Activated T-cell treated with anti-CD3 and anti-CD28 coated beads, Interleukin-2, amount 50 U/mL, for 72 hours (primary cell): ENCODE data around the gene NHEJ1. TPM values are rescaled to one million over a fixed set of nuclear protein-coding genes. Genes with fewer than 3 reads are reported as not detected.

Source experiments
- ATAC-seq, 2 donors: fragments of 150-1000 bp; cut with Tn5 transposase; replicated peaks in 1 of 2; 2 replicates each; pipeline ENCODE4 v1.10.0; 2021; ENCODE audit warnings: moderate library complexity in 2 of 2, mild to moderate bottlenecking in 1 of 2
- DNase-seq, 2 donors: peaks; one replicate each; pipeline ENCODE4 v3.0.0; 2021 to 2022; ENCODE audit warnings: mixed read lengths in 1 of 2
- H3K27ac Mint-ChIP-seq: one replicate; pipeline ENCODE4 v1.8.0; 2022; ENCODE audit warnings: mild to moderate bottlenecking, moderate library complexity, mixed read lengths
- H3K27me3 Mint-ChIP-seq: one replicate; pipeline ENCODE4 v1.8.0; 2022; ENCODE audit warnings: low read depth, mixed read lengths
- H3K36me3 Mint-ChIP-seq, 2 donors: one replicate each; pipeline ENCODE4 v1.8.0; 2022; ENCODE audit warnings: mixed read lengths in 2 of 2, mild to moderate bottlenecking in 1 of 2; ENCODE audit not compliant: insufficient read depth in 2 of 2
- H3K4me1 Mint-ChIP-seq: one replicate; pipeline ENCODE4 v1.8.0; 2022; ENCODE audit warnings: low read depth, mixed read lengths
- H3K4me3 Mint-ChIP-seq, 2 donors: one replicate each; pipeline ENCODE4 v1.8.0; 2022; ENCODE audit warnings: mild to moderate bottlenecking in 2 of 2, mixed read lengths in 2 of 2, moderate library complexity in 2 of 2
- H3K9me3 Mint-ChIP-seq, 2 donors: one replicate each; pipeline ENCODE4 v1.8.0; 2022; ENCODE audit warnings: mixed read lengths in 2 of 2
- total RNA-seq, 2 donors: library from RNA; stranded (reverse); gene quantifications; one replicate each; pipeline ENCODE4 v1.2.3, GENCODE V29; 2022

The NHEJ1 gene
- total RNA-seq, 2 donors from 2014 or later, result 19.8 to 21.1 TPM

DNA sequence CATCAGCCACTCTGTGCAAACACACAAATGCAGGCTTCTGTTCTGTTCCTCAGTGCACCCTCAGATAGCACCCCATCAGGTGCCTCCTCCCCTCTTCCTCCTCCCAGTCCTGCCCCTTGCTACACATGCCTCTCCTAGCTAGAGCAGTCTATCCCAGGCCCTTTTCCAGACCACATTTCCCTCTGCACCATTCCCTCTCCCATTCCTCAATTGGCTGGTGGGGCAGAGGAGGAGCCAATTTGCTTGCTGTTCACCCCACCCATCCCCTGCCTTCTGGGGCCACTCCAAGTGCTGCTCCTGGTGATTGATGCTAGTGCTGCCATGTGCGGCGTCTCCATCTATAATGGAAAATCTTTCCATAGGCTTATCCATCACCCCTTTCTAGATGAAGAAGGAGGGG lies 124.7 kb downstream of the NHEJ1 start:
- no peaks in the 10 kb centered on the region for H3K9me3 Mint-ChIP-seq
- H3K27me3 Mint-ChIP-seq, result peaks cover 68% of the 10 kb centered on the region
- H3K4me1 Mint-ChIP-seq, result peaks cover 5% of the 10 kb centered on the region
- H3K4me3 Mint-ChIP-seq, result no peak overlapping the region
- H3K27ac Mint-ChIP-seq, result no peak overlapping the region
- no peaks in the 10 kb centered on the region for H3K36me3 Mint-ChIP-seq
- DNase-seq (no peak), ATAC-seq (no peak)

DNA sequence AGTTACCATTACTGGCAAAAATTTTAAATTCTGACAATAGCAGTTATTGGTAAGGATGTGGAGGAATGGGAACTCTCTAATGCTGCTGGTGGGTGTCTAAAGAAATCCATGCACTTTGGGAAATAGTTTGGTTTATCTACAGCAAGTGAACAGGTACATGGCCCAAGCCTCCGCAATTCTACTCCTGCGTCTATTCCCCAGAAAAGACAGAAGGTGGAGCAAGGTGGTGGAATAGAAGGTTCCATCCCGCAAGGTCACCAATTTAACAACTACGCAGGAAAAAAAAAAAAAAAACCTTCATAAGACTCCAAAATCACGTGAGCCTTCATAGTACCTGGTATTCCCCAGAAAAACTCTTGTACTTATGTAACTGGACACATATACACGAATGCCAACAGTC lies 125.8 kb downstream of the NHEJ1 start:
- Mint-ChIP-seq H3K4me3 (no peak overlapping the region), H3K36me3 (no peaks in the 10 kb centered on the region), H3K4me1 (no peaks in the 10 kb centered on the region), H3K27me3 (peaks cover 57% of the 10 kb centered on the region), H3K9me3 (no peaks in the 10 kb centered on the region), H3K27ac (no peak overlapping the region)
- DNase-seq, result no peak
- ATAC-seq, result no peak

DNA sequence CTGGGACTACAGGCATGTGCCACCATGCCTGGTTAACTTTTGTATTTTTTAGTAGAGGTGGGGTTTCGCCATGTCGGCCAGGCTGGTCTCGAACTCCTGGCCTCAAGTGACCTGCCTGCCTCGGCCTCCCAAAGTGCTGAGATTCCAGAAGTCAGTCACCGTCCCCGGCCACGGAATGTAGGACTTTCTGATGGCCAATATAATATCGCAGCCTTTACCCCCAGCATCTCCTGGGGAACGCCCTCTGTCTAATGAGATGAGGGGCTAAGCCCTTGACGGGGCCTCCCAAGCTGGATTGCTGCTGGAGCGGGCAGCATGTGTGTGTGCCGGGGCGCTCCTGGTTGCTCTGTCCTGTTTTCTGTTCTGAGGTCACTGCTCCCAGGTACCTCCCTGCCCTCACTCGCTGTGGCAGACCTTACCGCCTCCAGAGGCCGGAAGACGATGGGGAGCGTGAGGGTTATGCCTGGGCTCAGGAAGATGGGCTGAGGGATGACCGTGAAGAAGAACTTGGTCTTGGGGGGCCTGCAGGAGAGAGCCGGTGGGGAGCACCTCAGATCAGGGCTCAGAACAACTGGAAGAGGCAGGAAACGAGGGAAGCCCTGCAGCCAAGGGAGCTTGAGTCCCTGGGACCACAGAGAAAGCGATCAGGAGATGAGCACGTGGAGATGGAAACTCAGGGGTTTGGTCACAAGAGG lies 128.4 kb downstream of the NHEJ1 start:
- H3K4me1 Mint-ChIP-seq, result no peaks in the 10 kb centered on the region
- no peak overlapping the region for H3K27ac Mint-ChIP-seq
- DNase-seq, result no peak
- H3K27me3 Mint-ChIP-seq, result peaks cover 42% of the 10 kb centered on the region
- H3K4me3 Mint-ChIP-seq, result no peak overlapping the region
- H3K9me3 Mint-ChIP-seq, result no peaks in the 10 kb centered on the region
- H3K36me3 Mint-ChIP-seq, result no peaks in the 10 kb centered on the region
- ATAC-seq, result no peak

DNA sequence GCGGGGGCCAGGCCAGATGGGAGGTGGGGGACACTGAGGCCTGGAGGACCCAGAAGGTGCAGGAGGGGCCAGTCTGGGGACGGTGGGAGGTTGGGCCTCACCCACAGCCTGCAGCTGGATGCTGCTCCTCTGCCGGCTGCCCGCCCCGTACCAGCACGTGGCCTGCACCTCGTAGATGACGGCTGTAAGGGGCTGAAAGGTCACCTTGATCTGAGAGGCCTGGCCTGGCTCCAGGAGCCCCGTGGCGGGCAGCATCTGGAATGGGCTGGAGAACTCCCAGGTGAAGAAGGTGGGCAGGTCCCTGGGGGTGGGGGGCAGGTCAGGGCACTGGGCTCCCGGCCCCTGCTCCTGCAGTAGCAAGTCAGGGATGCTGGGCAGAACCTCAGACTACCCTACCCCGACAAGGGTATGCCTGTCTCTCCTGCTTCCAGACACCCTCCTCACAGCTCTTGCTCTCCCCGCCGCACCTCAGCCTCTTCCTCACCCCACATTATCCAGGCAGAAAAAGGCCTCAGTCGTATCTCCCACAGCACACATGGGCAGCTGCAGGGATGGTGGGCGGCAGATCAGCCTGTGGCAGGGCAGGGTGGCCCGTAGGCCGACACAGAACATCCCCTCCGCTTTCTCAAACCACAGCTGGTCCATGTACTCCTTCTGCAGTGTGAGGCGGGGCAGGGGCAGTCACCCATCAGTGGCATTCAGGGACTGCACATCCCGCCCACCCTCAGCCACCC lies 129.4 kb downstream of the NHEJ1 start:
- ATAC-seq, result no peak
- no peak overlapping the region for H3K27ac Mint-ChIP-seq
- H3K27me3 Mint-ChIP-seq, result peaks cover 34% of the 10 kb centered on the region
- H3K4me3 Mint-ChIP-seq, result no peak overlapping the region
- no peaks in the 10 kb centered on the region for H3K36me3 Mint-ChIP-seq
- H3K4me1 Mint-ChIP-seq, result no peaks in the 10 kb centered on the region
- no peaks in the 10 kb centered on the region for H3K9me3 Mint-ChIP-seq
- no peak for DNase-seq

GRCh38 chr2:219030177-219030940 lies 130.3 kb downstream of the NHEJ1 start:
- Mint-ChIP-seq H3K27ac (no peak overlapping the region), H3K27me3 (peaks cover 26% of the 10 kb centered on the region), H3K4me1 (no peaks in the 10 kb centered on the region), H3K36me3 (no peaks in the 10 kb centered on the region), H3K4me3 (no peak overlapping the region), H3K9me3 (no peaks in the 10 kb centered on the region)
- ATAC-seq (no peak), DNase-seq (no peak)

- Mint-ChIP-seq H3K4me3 (no peak overlapping the region), H3K27ac (no peak overlapping the region)
- peak; percentile 81 for ATAC-seq
These were observed 130.8 kb downstream of the NHEJ1 start for GRCh38 chr2:219029829-219030165.

DNA sequence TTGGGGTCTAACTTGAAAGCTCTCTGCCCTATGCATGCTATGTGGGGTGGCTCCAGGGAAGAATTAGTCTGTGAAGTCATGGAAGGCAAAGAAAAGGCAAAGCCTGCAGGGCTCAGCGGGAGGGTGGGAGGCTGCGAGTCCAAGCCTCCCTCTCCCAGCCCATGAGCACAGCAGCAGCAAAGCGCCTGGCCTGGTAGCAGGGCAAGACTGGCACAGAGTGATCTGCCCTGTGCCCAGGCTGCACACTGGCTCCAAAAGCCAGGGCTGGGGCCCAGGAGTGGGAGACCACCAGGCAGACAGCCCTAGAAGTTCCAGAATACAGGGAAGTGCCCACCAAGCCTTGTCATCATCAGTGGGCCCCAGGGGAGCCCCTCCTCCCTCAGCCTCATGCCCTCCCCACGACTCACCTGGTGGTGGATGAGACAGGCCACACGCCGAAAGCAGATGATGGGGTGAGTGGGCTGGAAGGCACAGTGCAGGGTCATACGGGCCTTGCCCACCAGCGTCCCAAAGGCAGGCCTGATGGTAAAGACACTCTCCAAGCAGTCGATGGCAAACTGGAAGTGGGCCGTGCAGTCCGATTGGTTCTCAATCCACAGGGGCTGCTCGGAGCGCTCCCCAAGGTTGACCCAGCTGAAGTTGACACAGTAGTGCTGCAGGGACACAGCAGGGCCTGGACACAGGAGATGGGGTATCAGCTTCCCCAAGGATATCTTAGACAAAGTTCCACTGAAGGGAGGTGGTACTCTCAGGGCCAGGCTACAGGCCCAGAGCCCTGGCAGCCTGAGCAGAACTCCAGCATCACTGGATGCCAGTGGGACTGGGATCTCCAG lies 131.4 kb downstream of the NHEJ1 start:
- DNase-seq (no peak), ATAC-seq (peak; percentile 14 to 30)
- Mint-ChIP-seq H3K4me1 (no peaks in the 10 kb centered on the region), H3K36me3 (no peaks in the 10 kb centered on the region), H3K9me3 (no peaks in the 10 kb centered on the region), H3K4me3 (no peak overlapping the region), H3K27ac (no peak overlapping the region), H3K27me3 (peaks cover 17% of the 10 kb centered on the region)

More at GRCh38 chr2:219029829-219030165, 130.8 kb downstream of the NHEJ1 start:
- Mint-ChIP-seq H3K9me3 (no peaks in the 10 kb centered on the region), H3K27me3 (peaks cover 23% of the 10 kb centered on the region), H3K4me1 (no peaks in the 10 kb centered on the region), H3K36me3 (no peaks in the 10 kb centered on the region)
- peak; percentile 77 to 79 for DNase-seq

DNA sequence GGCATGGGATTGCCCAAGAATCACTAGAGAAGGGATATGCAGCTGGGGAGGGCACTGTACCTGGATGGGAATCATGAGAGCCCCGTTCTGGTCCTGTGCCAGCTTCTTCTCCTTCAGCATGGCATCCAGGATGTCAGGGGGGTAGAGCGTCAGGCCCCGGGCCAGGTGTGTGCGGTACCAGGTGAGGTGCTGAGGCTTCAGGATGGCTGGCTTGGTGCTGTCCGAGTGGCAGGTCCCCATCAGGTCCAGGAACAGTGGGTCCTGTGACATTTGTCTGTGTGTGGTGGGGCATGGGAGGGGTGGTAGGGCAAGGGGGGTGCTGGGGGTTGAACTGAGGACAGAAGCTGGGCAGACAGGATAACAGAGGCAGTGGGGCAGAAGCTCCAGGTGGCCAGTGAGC lies 132.5 kb downstream of the NHEJ1 start:
- H3K9me3 Mint-ChIP-seq, result no peaks in the 10 kb centered on the region
- H3K4me1 Mint-ChIP-seq, result no peaks in the 10 kb centered on the region
- ATAC-seq, result no peak

GRCh38 chr2:219027511-219028055 lies 133.0 kb downstream of the NHEJ1 start:
- Mint-ChIP-seq H3K27ac (no peak overlapping the region), H3K9me3 (no peaks in the 10 kb centered on the region), H3K36me3 (no peaks in the 10 kb centered on the region), H3K4me3 (no peak overlapping the region), H3K4me1 (no peaks in the 10 kb centered on the region), H3K27me3 (peaks cover 7% of the 10 kb centered on the region)
- ATAC-seq, result no peak
- no peak for DNase-seq

More for the DNA sequence above, 132.5 kb downstream of the NHEJ1 start:
- DNase-seq, result no peak
- no peak overlapping the region for H3K27ac Mint-ChIP-seq
- H3K4me3 Mint-ChIP-seq, result no peak overlapping the region
- no peaks in the 10 kb centered on the region for H3K36me3 Mint-ChIP-seq
- peaks cover 7% of the 10 kb centered on the region for H3K27me3 Mint-ChIP-seq

GRCh38 chr2:219026946-219027345 lies 133.7 kb downstream of the NHEJ1 start:
- Mint-ChIP-seq H3K27ac (no peak overlapping the region), H3K4me3 (no peak overlapping the region), H3K9me3 (no peaks in the 10 kb centered on the region), H3K4me1 (no peaks in the 10 kb centered on the region), H3K36me3 (no peaks in the 10 kb centered on the region), H3K27me3 (peaks cover under 1% of the 10 kb centered on the region)
- ATAC-seq (no peak), DNase-seq (no peak)

DNA sequence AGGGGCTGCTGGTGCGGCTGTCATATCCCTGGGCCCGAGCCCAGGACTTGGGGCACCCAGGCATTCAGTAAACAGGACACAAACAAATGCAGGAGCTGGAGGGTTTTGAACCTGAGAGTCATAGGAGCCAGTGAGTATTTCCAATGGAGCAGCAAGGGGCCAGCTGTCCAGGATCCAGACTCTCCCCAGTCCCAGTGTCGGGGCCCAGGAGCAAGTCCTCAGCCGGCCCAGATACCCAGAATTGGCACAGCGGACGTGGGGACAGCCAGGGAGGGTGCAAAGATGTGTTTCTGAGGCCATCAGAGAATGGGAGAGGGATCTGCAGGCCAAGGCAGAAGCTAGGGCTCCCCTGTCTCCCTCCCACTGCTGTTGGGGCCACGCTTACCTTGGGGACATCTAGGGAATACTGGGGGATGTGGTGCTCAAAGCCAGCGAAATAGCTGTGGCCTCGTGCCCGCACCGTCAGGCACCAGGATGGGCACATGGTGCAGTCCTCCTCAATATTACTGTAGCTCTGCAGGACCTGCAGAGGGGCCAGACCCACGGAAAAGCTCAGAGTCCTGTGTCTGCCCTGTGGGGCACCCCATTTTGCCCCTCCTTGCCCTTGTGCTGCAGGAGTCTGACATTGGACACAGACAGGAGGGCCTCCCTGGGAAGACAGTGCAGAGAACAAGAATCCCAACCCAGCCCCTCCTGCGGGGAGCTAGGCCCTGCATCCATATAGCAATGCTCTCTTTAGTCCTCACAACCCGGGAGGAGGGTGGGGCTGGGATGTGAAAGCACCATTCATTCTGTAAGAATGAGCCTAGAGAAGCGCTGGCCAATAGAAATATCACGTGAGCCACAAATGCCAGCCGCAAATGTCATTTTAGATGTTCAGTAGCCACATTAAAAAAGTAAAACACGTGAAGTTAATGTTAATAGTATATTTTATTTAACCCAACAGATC lies 134.7 kb downstream of the NHEJ1 start:
- DNase-seq (no peak), ATAC-seq (no peak)
- no peaks in the 10 kb centered on the region for H3K9me3 Mint-ChIP-seq
- no peak overlapping the region for H3K4me3 Mint-ChIP-seq
- H3K27ac Mint-ChIP-seq, result no peak overlapping the region
- no peaks in the 10 kb centered on the region for H3K4me1 Mint-ChIP-seq
- no peaks in the 10 kb centered on the region for H3K36me3 Mint-ChIP-seq
- no peaks in the 10 kb centered on the region for H3K27me3 Mint-ChIP-seq
